Gastroesophageal sphincter (tissue), 4 donors: Measurements from ENCODE around the gene STX8. TPM values are rescaled to one million over a fixed set of nuclear protein-coding genes. Genes with fewer than 3 reads are reported as not detected.

Source experiments
- ATAC-seq: fragments of 150-250 bp; one replicate; pipeline ENCODE4 v1.9.1; 2016; ENCODE audit warnings: mild to moderate bottlenecking, moderate library complexity
- H3K27ac ChIP-seq, 4 donors: fragments of 200-600 bp; sonication (generic) in 3 of 4; 1 replicate in 3 of 4; 2 replicates in 1 of 4; pipeline ENCODE4 v1.5.1; 2016 to 2019
- H3K27me3 ChIP-seq: fragments of 200-600 bp; sonication (generic); one replicate; pipeline ENCODE4 v1.5.1; 2019
- H3K36me3 ChIP-seq, 2 donors: fragments of 200-600 bp; sonication (generic); one replicate each; pipeline ENCODE4 v1.5.1; 2019; ENCODE audit warnings: control low read depth in 1 of 2
- H3K4me1 ChIP-seq, 3 donors: fragments of 200-600 bp; sonication (generic); 1 replicate in 2 of 3; 2 replicates in 1 of 3; pipeline ENCODE4 v1.5.1; 2016 to 2019; ENCODE audit warnings: control low read depth in 2 of 3
- H3K4me3 ChIP-seq, 2 donors: fragments of 200-600 bp; sonication (generic); one replicate each; pipeline ENCODE4 v1.5.1; 2019; ENCODE audit warnings: mild to moderate bottlenecking in 1 of 2, moderate library complexity in 1 of 2
- H3K9me3 ChIP-seq, 3 donors: fragments of 200-600 bp; sonication (generic); one replicate each; pipeline ENCODE4 v1.5.1; 2017 to 2019; ENCODE audit warnings: control low read depth in 2 of 3
- CTCF ChIP-seq, 4 experiments: fragments of 200-600 bp in 2 of 4; fragments of 450-650 bp in 2 of 4; sonication (generic) in 1 of 4; IDR thresholded peaks; one replicate each; pipeline ENCODE4 v1.5.1; 2017 to 2019; ENCODE audit warnings: antibody characterized with exemption in 4 of 4, mild to moderate bottlenecking in 2 of 4, moderate library complexity in 2 of 4
- EP300 ChIP-seq: sonication (generic); formaldehyde crosslinking; IDR thresholded peaks from one replicate; pipeline ENCODE4 v1.6.1; 2017; ENCODE audit warnings: antibody characterized with exemption, mild to moderate bottlenecking
- POLR2A ChIP-seq, 2 donors: fragments of 450-650 bp; IDR thresholded peaks; one replicate each; pipeline ENCODE4 v1.6.1; 2017; ENCODE audit warnings: antibody characterized with exemption in 2 of 2, mild to moderate bottlenecking in 2 of 2, moderate library complexity in 1 of 2
- POLR2AphosphoS5 ChIP-seq: sonication (generic); formaldehyde crosslinking; IDR thresholded peaks from one replicate; pipeline ENCODE4 v1.6.1; 2017; ENCODE audit warnings: antibody characterized with exemption
- WGBS, 2 donors: methylation state at CpG; one replicate each; pipeline ENCODE4 v1.1.5; 2018; ENCODE audit warnings: low coverage in 1 of 2; 5-methylcytosine and 5-hydroxymethylcytosine counted together
- total RNA-seq, 4 donors: library from RNA; depleted of rRNA; stranded (reverse); fragments of >200 nt; gene quantifications; one replicate each; pipeline ENCODE4 v1.1.0, GENCODE V29; 2016

Gene STX8
- total RNA-seq, 4 donors from 2014 or later = 67.9 to 106 (median 87.1) TPM

GRCh38 chr17:9443811-9444210 is 131.8 kb downstream of the STX8 start:
- no peaks in the 10 kb centered on the region for H3K36me3 ChIP-seq
- no peaks in the 10 kb centered on the region for H3K9me3 ChIP-seq
- WGBS, 2 donors = 67 to 78% methylated on average over 5 of the region's 5 CpGs
- no peak overlapping the region for H3K4me3 ChIP-seq
- TF ChIP-seq EP300 = no peak
- no peak for TF ChIP-seq CTCF (IDR thresholded peaks at IDR 0.05)
- TF ChIP-seq POLR2AphosphoS5 = no peak
- no peak for TF ChIP-seq POLR2A (IDR thresholded peaks at IDR 0.05)
- H3K27me3 ChIP-seq = no peaks in the 10 kb centered on the region
- no peak for ATAC-seq
- peaks cover 0 to 8% (median 0%) of the 10 kb centered on the region in 3 donors for H3K4me1 ChIP-seq
- H3K27ac ChIP-seq = no peak overlapping the region

GRCh38 chr17:9439851-9440250 is 135.8 kb downstream of the STX8 start:
- no peak for ATAC-seq
- TF ChIP-seq EP300 = no peak
- TF ChIP-seq POLR2A (IDR thresholded peaks at IDR 0.05) = no peak
- no peak for TF ChIP-seq CTCF (IDR thresholded peaks at IDR 0.05)
- TF ChIP-seq POLR2AphosphoS5 = no peak
- Histone ChIP-seq H3K4me1 (peaks cover 0 to 8% (median 0%) of the 10 kb centered on the region in 3 donors), H3K27ac (no peak overlapping the region), H3K27me3 (no peaks in the 10 kb centered on the region), H3K4me3 (no peak overlapping the region), H3K9me3 (no peaks in the 10 kb centered on the region), H3K36me3 (no peaks in the 10 kb centered on the region)
- 85 to 94% methylated on average over 3 of the region's 3 CpGs for WGBS, 2 donors

- Histone ChIP-seq H3K36me3 (no peaks in the 10 kb centered on the region), H3K4me3 (no peak overlapping the region), H3K27ac (peak overlapping the region in 2 of 4 donors; percentile 5 to 19), H3K9me3 (no peaks in the 10 kb centered on the region), H3K4me1 (peaks cover 6 to 39% (median 10%) of the 10 kb centered on the region in 3 donors), H3K27me3 (no peaks in the 10 kb centered on the region)
- ATAC-seq = peak; percentile 44
- TF ChIP-seq EP300 = no peak
- TF ChIP-seq CTCF (IDR thresholded peaks at IDR 0.05) = no peak
- TF ChIP-seq POLR2AphosphoS5 = no peak
- TF ChIP-seq POLR2A (IDR thresholded peaks at IDR 0.05) = no peak
- 50 to 57% methylated on average over 1 of the region's 1 CpG for WGBS, 2 donors
Measured at GRCh38 chr17:9436630-9437029, 139.0 kb downstream of the STX8 start.

GRCh38 chr17:9435165-9435564 is 140.5 kb downstream of the STX8 start:
- no peaks in the 10 kb centered on the region for H3K27me3 ChIP-seq
- peak overlapping the region in 1 of 4 donors; percentile 83 for H3K27ac ChIP-seq
- H3K4me3 ChIP-seq = no peak overlapping the region
- no peak for ATAC-seq
- WGBS, 2 donors = 83 to 94% methylated on average over 1 to 6 of the region's 6 CpGs
- TF ChIP-seq POLR2AphosphoS5 (no peak), POLR2A (IDR thresholded peaks at IDR 0.05) (no peak), CTCF (IDR thresholded peaks at IDR 0.05) (no peak), EP300 (no peak)
- H3K4me1 ChIP-seq = peaks cover 12 to 49% (median 12%) of the 10 kb centered on the region in 3 donors
- H3K36me3 ChIP-seq = no peaks in the 10 kb centered on the region
- no peaks in the 10 kb centered on the region for H3K9me3 ChIP-seq

GRCh38 chr17:9434642-9435057 is 141.0 kb downstream of the STX8 start:
- H3K27ac ChIP-seq = peak overlapping the region in 2 of 4 donors; percentile 76 to 83
- no peak for ATAC-seq
- no peak overlapping the region for H3K4me3 ChIP-seq
- no peaks in the 10 kb centered on the region for H3K36me3 ChIP-seq
- 88 to 100% methylated on average over 1 to 2 of the region's 3 CpGs for WGBS, 2 donors
- no peak for TF ChIP-seq CTCF (IDR thresholded peaks at IDR 0.05)
- TF ChIP-seq EP300 = no peak
- no peak for TF ChIP-seq POLR2AphosphoS5
- TF ChIP-seq POLR2A (IDR thresholded peaks at IDR 0.05) = no peak
- peaks cover 12 to 49% (median 12%) of the 10 kb centered on the region in 3 donors for H3K4me1 ChIP-seq
- H3K9me3 ChIP-seq = no peaks in the 10 kb centered on the region
- no peaks in the 10 kb centered on the region for H3K27me3 ChIP-seq
